ENCODE data around the gene OXGR1.

DNA sequence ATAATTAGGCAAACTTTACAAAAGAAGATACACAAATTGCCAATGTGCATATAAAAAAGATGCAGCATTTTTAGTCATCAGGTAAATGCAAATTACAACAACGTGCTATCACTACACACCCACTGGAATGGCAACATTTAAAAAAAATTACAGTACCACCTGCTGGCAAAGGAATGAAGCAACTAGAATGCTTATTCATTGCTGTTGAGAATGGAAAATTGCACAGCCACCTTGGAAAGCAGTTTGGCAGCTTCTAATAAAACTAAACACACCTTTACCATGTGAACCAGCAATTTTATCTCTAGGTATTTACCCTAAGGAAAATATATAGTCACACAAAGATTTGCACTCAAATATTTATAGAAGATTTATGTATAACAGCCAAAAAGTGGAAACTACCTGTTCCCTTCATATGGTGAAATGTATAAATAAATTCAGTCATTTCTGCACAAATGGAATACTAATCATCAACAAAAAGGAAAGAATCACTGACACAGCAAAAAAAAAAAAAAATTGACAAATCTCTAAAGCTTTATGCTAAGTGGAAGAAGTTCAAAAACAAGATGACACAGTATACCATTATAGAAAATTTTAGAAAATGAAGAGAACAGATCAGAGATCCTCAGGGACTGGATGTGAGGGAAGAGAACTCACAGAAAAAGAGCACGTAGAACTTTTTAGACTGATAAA, 30.3 kb downstream of the OXGR1 start:
- no peak for TF ChIP-seq RCOR1 (IDR thresholded peaks at IDR 0.05; ENCODE audit: low read depth, low read length)
- TF ChIP-seq, protein P1, sequence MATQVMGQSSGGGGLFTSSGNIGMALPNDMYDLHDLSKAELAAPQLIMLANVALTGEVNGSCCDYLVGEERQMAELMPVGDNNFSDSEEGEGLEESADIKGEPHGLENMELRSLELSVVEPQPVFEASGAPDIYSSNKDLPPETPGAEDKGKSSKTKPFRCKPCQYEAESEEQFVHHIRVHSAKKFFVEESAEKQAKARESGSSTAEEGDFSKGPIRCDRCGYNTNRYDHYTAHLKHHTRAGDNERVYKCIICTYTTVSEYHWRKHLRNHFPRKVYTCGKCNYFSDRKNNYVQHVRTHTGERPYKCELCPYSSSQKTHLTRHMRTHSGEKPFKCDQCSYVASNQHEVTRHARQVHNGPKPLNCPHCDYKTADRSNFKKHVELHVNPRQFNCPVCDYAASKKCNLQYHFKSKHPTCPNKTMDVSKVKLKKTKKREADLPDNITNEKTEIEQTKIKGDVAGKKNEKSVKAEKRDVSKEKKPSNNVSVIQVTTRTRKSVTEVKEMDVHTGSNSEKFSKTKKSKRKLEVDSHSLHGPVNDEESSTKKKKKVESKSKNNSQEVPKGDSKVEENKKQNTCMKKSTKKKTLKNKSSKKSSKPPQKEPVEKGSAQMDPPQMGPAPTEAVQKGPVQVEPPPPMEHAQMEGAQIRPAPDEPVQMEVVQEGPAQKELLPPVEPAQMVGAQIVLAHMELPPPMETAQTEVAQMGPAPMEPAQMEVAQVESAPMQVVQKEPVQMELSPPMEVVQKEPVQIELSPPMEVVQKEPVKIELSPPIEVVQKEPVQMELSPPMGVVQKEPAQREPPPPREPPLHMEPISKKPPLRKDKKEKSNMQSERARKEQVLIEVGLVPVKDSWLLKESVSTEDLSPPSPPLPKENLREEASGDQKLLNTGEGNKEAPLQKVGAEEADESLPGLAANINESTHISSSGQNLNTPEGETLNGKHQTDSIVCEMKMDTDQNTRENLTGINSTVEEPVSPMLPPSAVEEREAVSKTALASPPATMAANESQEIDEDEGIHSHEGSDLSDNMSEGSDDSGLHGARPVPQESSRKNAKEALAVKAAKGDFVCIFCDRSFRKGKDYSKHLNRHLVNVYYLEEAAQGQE (IDR thresholded peaks at IDR 0.05), result no peak
- TF ChIP-seq, protein P2, sequence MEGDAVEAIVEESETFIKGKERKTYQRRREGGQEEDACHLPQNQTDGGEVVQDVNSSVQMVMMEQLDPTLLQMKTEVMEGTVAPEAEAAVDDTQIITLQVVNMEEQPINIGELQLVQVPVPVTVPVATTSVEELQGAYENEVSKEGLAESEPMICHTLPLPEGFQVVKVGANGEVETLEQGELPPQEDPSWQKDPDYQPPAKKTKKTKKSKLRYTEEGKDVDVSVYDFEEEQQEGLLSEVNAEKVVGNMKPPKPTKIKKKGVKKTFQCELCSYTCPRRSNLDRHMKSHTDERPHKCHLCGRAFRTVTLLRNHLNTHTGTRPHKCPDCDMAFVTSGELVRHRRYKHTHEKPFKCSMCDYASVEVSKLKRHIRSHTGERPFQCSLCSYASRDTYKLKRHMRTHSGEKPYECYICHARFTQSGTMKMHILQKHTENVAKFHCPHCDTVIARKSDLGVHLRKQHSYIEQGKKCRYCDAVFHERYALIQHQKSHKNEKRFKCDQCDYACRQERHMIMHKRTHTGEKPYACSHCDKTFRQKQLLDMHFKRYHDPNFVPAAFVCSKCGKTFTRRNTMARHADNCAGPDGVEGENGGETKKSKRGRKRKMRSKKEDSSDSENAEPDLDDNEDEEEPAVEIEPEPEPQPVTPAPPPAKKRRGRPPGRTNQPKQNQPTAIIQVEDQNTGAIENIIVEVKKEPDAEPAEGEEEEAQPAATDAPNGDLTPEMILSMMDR (IDR thresholded peaks at IDR 0.05), result no peak
- no peak for TF ChIP-seq NPAS2 (CRISPR knock-in tag; IDR thresholded peaks at IDR 0.05; ENCODE audit: borderline replicate concordance)
- TF ChIP-seq CHD4 (IDR thresholded peaks at IDR 0.05; ENCODE audit: borderline replicate concordance), result no peak
- no peak for TF ChIP-seq RAD21 (conservative IDR thresholded peaks at IDR 0.05 in 1 of 2, IDR thresholded peaks at IDR 0.05 in 1 of 2)
- TF ChIP-seq CEBPB (IDR thresholded peaks at IDR 0.05), result no peak
- no peak for TF ChIP-seq PHF8 (IDR thresholded peaks at IDR 0.05; ENCODE audit: borderline replicate concordance, low read depth)
- no peak for TF ChIP-seq KDM5A (IDR thresholded peaks at IDR 0.05)
- no peak for TF ChIP-seq MAZ (IDR thresholded peaks at IDR 0.05; ENCODE audit: borderline replicate concordance, low read depth, low read length)
- no peak for TF ChIP-seq POLR2A (IDR thresholded peaks at IDR 0.05; ENCODE audit: low read length)
- no peak for TF ChIP-seq NR3C1 (IDR thresholded peaks at IDR 0.05)
- no peak for TF ChIP-seq GATA3 (IDR thresholded peaks at IDR 0.05; ENCODE audit: borderline replicate concordance)

Data from A549 (cell line).